Neural cell (in vitro differentiated cells): ENCODE data around the gene MAPRE3. TPM values are rescaled to one million over a fixed set of nuclear protein-coding genes. Genes with fewer than 3 reads are reported as not detected.

Experiments used
- H2AFZ ChIP-seq: fragments of 200-600, 300-800 bp; sonication (generic), shearing (Covaris generic); 2 replicates; pipeline ENCODE4 v1.6.0; 2014; ENCODE audit warnings: low read depth, mild to moderate bottlenecking, antibody characterized with exemption, low read length, moderate library complexity
- H3F3A ChIP-seq: fragments of 200-600 bp; shearing (Covaris generic); 2 replicates; pipeline ENCODE4 v1.6.1; 2016; ENCODE audit warnings: mild to moderate bottlenecking, moderate library complexity, mixed read lengths, antibody characterized with exemption, low read length; ENCODE audit not compliant: insufficient read depth, poor library complexity, severe bottlenecking
- H3K27ac ChIP-seq: fragments of 200-600, 300-800 bp; sonication (generic), shearing (Covaris generic); 2 replicates; pipeline ENCODE4 v1.5.1; 2014; ENCODE audit warnings: mild to moderate bottlenecking, low read length, moderate library complexity
- H3K27me3 ChIP-seq: fragments of 300-800, 200-600 bp; sonication (generic), shearing (Covaris generic); 2 replicates; pipeline ENCODE4 v1.6.0; 2014; ENCODE audit warnings: mild to moderate bottlenecking, low read depth, low read length, moderate library complexity; ENCODE audit not compliant: insufficient read depth
- H3K36me3 ChIP-seq: fragments of 300-800, 200-600 bp; sonication (generic), shearing (Covaris generic); 2 replicates; pipeline ENCODE4 v1.5.1; 2014; ENCODE audit warnings: mild to moderate bottlenecking, antibody characterized with exemption, low read length, moderate library complexity; ENCODE audit not compliant: insufficient read depth
- H3K4me2 ChIP-seq: fragments of 300-800, 200-600 bp; sonication (generic), shearing (Covaris generic); 2 replicates; pipeline ENCODE4 v1.6.0; 2014; ENCODE audit warnings: mild to moderate bottlenecking, low read length
- H3K4me3 ChIP-seq: fragments of 300-800, 200-600 bp; sonication (generic), shearing (Covaris generic); 2 replicates; pipeline ENCODE4 v1.5.1; 2014; ENCODE audit warnings: mild to moderate bottlenecking, low read length, moderate library complexity
- H3K79me2 ChIP-seq: fragments of 200-600 bp; shearing (Covaris generic); replicated peaks from 2 replicates; pipeline ENCODE4 v1.6.0; 2014; ENCODE audit warnings: mild to moderate bottlenecking, low read length, moderate library complexity; ENCODE audit not compliant: insufficient read depth
- H3K9ac ChIP-seq: fragments of 300-800, 200-600 bp; sonication (generic), shearing (Covaris generic); 2 replicates; pipeline ENCODE4 v1.6.1; 2016; ENCODE audit warnings: mild to moderate bottlenecking, low read length, mixed read lengths
- H3K9me2 ChIP-seq: fragments of 200-600 bp; shearing (Covaris generic); 2 replicates; pipeline ENCODE4 v1.6.1; 2016; ENCODE audit warnings: mild to moderate bottlenecking, low read length, mixed read lengths; ENCODE audit not compliant: insufficient read depth
- H3K9me3 ChIP-seq: fragments of 200-600, 300-800 bp; sonication (generic), shearing (Covaris generic); 2 replicates; pipeline ENCODE4 v1.6.1; 2016; ENCODE audit warnings: mild to moderate bottlenecking, mixed run types, low read length, moderate library complexity, mixed read lengths
- H4K20me1 ChIP-seq: fragments of 200-600 bp; shearing (Covaris generic); 2 replicates; pipeline ENCODE4 v1.6.1; 2016; ENCODE audit warnings: mild to moderate bottlenecking, mixed run types; ENCODE audit not compliant: insufficient read depth
- CTCF ChIP-seq: fragments of 450-650 bp; IDR thresholded peaks from 2 replicates; pipeline ENCODE4 v1.5.1; 2014; ENCODE audit warnings: antibody characterized with exemption, mild to moderate bottlenecking, moderate library complexity; ENCODE audit not compliant: poor library complexity, severe bottlenecking
- EP300 ChIP-seq: fragments of 450-650 bp; conservative IDR thresholded peaks from 2 replicates; pipeline ENCODE4 v1.6.1; 2014; ENCODE audit warnings: antibody characterized with exemption, mild to moderate bottlenecking, moderate library complexity; ENCODE audit not compliant: poor library complexity, severe bottlenecking
- EZH2 ChIP-seq: fragments of 200-600, 300-800 bp; shearing (Covaris generic), sonication (generic); IDR thresholded peaks from 2 replicates; pipeline ENCODE4 v1.6.1; 2014; ENCODE audit warnings: antibody characterized with exemption, low read length, borderline replicate concordance, mild to moderate bottlenecking; ENCODE audit not compliant: insufficient read depth, poor library complexity, severe bottlenecking
- MXI1 ChIP-seq: fragments of 450-650 bp; conservative IDR thresholded peaks from 2 replicates; pipeline ENCODE4 v1.6.1; 2014; ENCODE audit warnings: antibody characterized with exemption, mild to moderate bottlenecking; ENCODE audit not compliant: poor library complexity, severe bottlenecking
- POLR2AphosphoS5 ChIP-seq: IDR thresholded peaks from 2 replicates; pipeline ENCODE4 v1.6.1; 2012
- RAD21 ChIP-seq: fragments of 450-650 bp; conservative IDR thresholded peaks from 2 replicates; pipeline ENCODE4 v1.6.1; 2014; ENCODE audit warnings: antibody characterized with exemption, mild to moderate bottlenecking, moderate library complexity
- REST ChIP-seq: IDR thresholded peaks from 2 replicates; pipeline ENCODE4 v1.6.1; 2012; ENCODE audit warnings: borderline replicate concordance
- SMC3 ChIP-seq: fragments of 450-650 bp; conservative IDR thresholded peaks from 2 replicates; pipeline ENCODE4 v1.6.1; 2014; ENCODE audit warnings: antibody characterized with exemption, mild to moderate bottlenecking, moderate library complexity; ENCODE audit not compliant: poor library complexity
- TAF1 ChIP-seq: IDR thresholded peaks from 2 replicates; pipeline ENCODE4 v1.6.1; 2012; ENCODE audit warnings: low read depth
- polyA plus RNA-seq: library from polyadenylated mRNA; depleted of rRNA; stranded (reverse); fragments of >200 nt; gene quantifications from 2 replicates; pipeline ENCODE4 v1.2.3, GENCODE V29; 2014

Gene MAPRE3
- polyA plus RNA-seq, 1 donor from 2014 or later: 69.2 TPM

GRCh38 chr2:26951236-26951635, 19.2 kb upstream of the MAPRE3 start (continued):
- TF ChIP-seq TAF1: no peak

GRCh38 chr2:26952374-26952773, 18.1 kb upstream of the MAPRE3 start:
- H3K4me3 ChIP-seq: no peak overlapping the region
- H3K27ac ChIP-seq: no peak overlapping the region
- TF ChIP-seq REST: no peak
- no peak for TF ChIP-seq RAD21
- no peak for TF ChIP-seq CTCF
- TF ChIP-seq SMC3: no peak
- no peak for TF ChIP-seq EP300
- TF ChIP-seq MXI1: no peak
- no peak for TF ChIP-seq TAF1
- TF ChIP-seq POLR2AphosphoS5: no peak
- no peak for TF ChIP-seq EZH2
- no peaks in the 10 kb centered on the region for H4K20me1 ChIP-seq
- no peaks in the 10 kb centered on the region for H3K79me2 ChIP-seq
- H3K36me3 ChIP-seq: no peaks in the 10 kb centered on the region
- no peaks in the 10 kb centered on the region for H3F3A ChIP-seq
- H2AFZ ChIP-seq: no peak overlapping the region
- H3K27me3 ChIP-seq: no peaks in the 10 kb centered on the region
- no peak overlapping the region for H3K9ac ChIP-seq
- H3K4me2 ChIP-seq: no peak overlapping the region
- no peaks in the 10 kb centered on the region for H3K9me2 ChIP-seq
- no peaks in the 10 kb centered on the region for H3K9me3 ChIP-seq

DNA sequence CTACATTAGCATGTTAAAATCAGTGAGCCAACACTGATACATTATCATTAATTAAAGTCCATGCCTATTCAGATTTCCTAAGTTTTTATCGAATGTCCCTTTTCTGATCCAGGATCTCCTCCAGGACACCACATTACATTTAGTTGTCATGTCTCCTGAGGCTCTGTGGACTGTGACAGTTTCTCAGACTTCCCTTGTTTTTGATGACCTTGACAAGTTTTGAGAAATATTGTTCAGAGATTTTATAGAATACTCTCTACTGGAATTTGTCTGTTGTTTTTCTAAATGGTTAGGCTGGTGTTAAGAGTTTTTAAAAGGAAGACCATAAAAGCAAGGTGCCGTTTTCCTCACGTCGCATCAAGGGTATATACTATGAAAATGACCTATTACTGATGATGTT, 16.3 kb upstream of the MAPRE3 start:
- H3K4me2 ChIP-seq: no peak overlapping the region
- H3K36me3 ChIP-seq: no peaks in the 10 kb centered on the region
- no peaks in the 10 kb centered on the region for H4K20me1 ChIP-seq
- no peaks in the 10 kb centered on the region for H3K9me3 ChIP-seq
- no peaks in the 10 kb centered on the region for H3K79me2 ChIP-seq
- no peak overlapping the region for H3K27ac ChIP-seq
- H3K9ac ChIP-seq: no peak overlapping the region
- no peaks in the 10 kb centered on the region for H3F3A ChIP-seq
- H3K9me2 ChIP-seq: no peaks in the 10 kb centered on the region
- H3K27me3 ChIP-seq: no peaks in the 10 kb centered on the region
- H2AFZ ChIP-seq: no peak overlapping the region
- H3K4me3 ChIP-seq: no peak overlapping the region
- TF ChIP-seq EZH2: no peak
- TF ChIP-seq MXI1: no peak
- TF ChIP-seq POLR2AphosphoS5: no peak
- no peak for TF ChIP-seq TAF1
- no peak for TF ChIP-seq REST
- TF ChIP-seq RAD21: no peak
- no peak for TF ChIP-seq CTCF
- TF ChIP-seq SMC3: no peak
- no peak for TF ChIP-seq EP300
